HG02840 (cell line): ENCODE measurements around the gene GUCA2B.

Experiments used
- ATAC-seq: cut with Tn5 transposase; IDR thresholded peaks from one replicate; pipeline ENCODE4 v1.9.1; 2021; ENCODE audit warnings: mild to moderate bottlenecking, moderate library complexity, moderate number of reproducible peaks; ENCODE audit not compliant: unreplicated experiment, low FRiP score

Gene GUCA2B

DNA sequence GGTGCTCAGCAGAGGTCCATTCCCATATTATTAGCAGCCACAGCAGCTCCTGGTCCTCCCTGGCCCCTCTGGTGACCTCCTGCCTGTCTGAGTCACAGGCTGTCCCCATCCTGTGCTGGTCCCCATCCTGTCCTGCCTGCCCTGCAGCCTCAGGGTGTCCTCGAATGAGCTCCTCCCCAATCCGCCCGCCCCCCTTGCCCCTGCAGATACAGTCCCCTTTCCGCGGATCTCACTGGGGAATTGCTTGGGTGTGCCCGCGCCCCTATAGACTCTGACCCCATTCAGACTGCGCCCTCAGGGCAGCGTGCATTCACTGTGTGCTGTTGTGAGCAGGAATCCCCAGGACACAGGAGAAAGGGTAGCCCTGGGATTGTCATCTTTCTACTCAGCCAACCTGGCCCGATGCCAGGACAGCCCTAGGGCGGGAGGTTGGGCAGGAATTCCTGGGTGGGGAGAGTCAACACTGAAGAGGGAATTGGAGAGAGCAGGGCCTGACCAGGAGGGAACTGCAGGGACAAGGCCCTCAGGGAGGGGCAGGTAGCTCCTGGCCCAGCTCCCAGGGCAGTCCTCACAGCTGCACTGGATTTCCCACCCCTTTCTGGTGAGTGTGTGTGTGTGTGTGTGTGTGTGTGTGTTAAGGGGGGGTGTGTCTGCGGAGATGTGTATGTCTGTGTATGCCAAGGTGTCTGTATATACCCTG is 12.5 kb downstream of the GUCA2B start:
- no peak for ATAC-seq

GRCh38 chr1:42167611-42168390 is 14.6 kb downstream of the GUCA2B start:
- no peak for ATAC-seq

- ATAC-seq = no peak
Measured at GRCh38 chr1:42168391-42168670, 15.1 kb downstream of the GUCA2B start.

GRCh38 chr1:42168763-42169162 is 15.6 kb downstream of the GUCA2B start:
- ATAC-seq = no peak

DNA sequence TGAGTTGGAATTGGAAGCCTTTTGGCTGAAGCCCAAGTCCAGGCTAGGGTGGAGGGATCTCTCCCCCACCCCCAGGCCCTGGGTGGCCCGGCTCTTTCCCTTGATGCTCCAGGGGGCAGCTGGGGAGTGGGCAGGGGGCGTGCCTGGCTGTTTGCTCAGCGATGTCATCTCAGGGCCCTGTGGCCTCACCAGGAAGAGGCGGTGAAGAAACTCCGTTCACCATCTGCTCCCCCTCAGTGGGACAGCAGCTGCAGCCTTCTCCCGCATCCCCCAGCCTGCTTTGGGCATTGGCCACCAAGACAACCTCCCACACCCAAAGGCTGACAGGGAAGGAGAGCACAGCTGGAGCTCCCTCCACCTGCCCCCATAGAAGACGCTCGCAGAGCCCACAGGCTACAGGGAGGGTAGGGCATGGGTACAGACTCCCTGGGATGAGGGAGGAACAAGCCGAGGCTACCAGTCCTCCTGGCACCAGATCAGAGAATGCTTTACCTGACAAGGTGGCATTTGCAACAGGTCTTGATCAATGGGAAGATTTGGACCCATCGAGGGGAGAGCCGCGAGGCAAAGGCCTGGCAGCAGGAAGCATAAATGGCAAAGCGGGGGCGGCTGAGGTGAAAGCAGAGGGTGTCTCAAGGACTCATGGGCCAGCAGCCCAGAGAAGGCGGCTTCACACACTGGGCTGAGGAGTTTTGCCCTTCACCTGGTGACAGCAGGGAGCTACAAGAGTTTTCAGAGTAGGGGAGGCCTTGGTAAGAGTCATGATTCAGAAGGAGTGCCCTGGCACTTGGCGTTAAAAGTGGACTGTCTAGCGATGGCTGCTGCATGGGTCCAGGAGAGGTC is 17.8 kb downstream of the GUCA2B start:
- ATAC-seq = no peak

DNA sequence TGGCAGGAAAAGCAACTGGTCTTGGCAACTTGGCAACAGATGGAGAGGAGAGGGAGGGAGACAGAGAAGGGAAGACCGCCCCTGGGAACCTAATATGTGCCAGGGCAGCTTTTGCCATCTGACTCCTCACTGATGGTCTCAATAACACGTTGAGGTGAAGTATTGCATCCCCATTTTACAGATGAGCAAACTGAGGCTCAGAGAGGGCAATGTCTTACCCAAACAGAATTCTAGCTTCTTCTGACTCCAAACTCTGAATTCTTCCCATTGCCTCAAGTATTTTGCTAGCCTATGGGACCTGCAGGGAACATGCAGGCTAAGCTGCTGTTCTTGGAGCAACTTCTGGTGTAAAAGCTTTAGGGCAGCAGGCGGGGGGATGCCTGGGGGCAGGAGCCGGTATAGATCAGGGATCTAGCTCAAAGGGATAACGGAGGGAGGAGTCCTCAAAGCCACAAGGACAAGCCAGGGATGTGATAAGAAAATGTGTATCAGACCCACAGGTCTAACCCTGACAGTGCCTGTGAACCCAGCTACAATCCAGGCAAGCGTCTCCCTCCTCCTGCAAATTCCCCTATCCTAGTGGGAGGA is 18.6 kb downstream of the GUCA2B start:
- no peak for ATAC-seq

GRCh38 chr1:42172381-42173133 is 19.3 kb downstream of the GUCA2B start:
- ATAC-seq = no peak

GRCh38 chr1:42173155-42173933 is 20.1 kb downstream of the GUCA2B start:
- no peak for ATAC-seq

DNA sequence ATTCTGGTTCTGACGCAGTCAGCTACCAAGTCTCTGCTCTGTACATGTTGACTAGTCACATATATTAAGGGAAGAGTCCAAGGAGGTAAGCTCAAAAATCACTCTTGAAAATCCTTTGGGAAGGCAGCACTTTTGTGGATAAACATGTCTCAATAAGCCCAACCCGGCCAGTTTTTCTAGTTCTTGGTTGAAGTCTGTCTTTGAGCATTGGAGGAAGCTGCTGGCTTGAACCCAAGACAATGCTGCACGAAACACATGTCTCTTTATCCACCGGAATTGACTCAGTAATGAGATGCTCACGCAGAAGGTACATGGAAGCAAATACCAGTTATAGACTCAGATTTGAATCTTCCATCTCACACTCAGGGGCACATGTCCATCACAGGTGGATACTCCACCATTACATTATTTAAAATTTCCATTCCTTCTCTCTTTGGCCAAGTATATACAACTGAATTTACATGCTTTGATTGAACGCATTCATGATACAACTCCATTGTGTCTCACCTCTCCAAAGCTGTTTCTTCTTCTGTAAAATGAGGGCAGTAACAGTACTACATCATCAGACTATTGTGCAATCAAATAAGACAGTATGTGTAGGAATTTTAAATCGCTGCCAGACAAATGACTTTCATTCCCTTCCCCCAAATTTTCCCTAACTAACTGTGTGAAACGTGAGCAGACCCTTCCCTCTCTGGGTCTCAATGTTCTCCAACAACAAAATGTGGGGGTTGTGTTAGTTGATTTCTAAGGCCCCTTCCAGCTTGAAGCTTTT is 20.9 kb downstream of the GUCA2B start:
- ATAC-seq = no peak

DNA sequence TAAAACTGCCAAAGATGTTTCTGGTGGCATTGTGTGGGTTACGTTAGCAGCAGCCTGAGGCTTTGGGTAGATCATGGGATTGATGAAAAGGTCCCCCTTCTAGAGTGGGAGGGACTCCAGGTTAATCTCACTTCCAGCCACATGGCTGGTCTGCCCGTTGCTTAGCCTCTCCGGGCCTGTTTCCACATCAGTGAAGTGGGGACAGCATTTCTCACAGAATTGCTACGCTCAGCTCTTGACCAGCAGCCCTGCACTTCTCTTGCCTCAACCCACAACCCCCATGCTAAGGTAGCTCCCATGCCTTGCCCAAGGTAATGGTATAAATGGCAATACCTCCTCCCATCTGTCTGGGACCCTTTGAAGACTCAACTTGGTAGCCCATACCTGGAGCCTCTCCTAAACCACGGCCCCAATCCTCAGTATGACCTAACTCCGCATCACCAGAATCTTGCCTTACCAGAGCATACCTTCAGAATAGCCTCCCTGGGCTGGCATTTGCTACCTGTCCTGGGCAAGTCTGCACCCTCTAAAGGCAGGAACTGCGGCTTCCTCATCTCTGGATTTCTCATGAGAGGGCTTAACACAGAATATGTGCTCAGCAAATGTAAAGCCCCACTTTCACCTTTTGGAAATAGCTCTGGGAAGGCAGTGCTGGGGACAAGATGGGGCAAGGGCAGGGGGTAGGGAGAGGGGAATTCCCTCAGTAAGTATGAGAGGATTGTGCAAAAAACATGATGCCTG is 22.3 kb downstream of the GUCA2B start:
- ATAC-seq = no peak

GRCh38 chr1:42176902-42177519 is 23.8 kb downstream of the GUCA2B start:
- ATAC-seq = no peak

- no peak for ATAC-seq
Measured at GRCh38 chr1:42177541-42177981, 24.4 kb downstream of the GUCA2B start.

GRCh38 chr1:42178249-42178648 is 25.0 kb downstream of the GUCA2B start:
- ATAC-seq = no peak

DNA sequence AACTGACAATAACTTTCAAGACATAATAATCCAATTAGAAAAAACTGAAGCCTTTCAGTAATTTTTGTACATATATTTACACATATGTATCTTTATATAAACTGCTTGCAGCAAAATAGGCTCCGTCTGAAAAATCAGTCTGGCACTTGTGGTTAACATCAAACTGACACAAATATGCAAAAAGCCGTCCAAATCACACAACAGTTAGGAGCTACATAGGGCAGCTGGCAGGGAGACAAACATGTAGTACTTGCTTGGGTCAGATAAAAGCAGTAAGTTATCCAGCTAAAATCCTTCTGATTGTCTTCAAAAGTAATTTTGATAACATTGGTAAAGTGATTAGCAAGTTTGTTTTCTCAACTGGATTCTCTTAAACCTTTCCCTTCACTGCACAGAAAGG is 26.1 kb downstream of the GUCA2B start:
- no peak for ATAC-seq

GRCh38 chr1:42179900-42180329 is 26.7 kb downstream of the GUCA2B start:
- no peak for ATAC-seq

- no peak for ATAC-seq
Measured at GRCh38 chr1:42181687-42182086, 28.5 kb downstream of the GUCA2B start.

DNA sequence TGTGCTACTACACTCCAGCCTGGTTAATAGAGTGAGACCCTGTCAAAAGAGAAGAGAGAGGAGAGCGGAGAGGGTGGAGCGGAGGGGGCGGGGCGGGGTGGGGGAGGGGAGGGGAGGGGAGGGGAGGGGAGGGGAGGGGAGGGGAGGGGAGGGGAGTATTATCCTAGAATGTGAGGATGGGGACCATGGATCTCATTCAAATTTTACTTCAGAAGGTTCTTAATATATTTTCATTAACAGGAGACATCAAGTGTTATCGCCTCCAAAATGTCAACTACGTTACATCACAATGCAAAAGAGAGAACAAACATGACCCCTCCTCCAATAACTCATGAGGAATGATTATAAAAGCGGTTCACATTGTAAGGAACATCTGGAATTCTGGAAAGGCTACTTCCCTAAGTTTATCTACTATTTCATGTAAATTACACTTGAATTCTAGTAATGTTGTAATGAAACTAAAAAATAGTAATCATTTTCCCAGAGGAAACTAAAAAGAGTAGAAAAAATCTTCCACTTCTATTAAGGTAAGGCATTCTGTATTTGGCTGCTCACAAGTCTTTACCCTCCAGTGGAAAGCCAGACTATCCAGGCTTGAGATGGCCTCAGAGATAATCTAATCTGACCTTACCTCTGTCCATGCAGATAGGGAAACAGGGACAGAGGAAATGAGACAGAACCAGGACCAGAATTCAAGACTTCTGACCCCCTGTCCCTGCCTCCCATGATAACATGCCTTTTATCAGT is 30.2 kb downstream of the GUCA2B start:
- no peak for ATAC-seq
